GM18870 (cell line): ENCODE data around the gene TIA1.
"Not testable (repeated sequence)": the region's sequence is repeated elsewhere in the genome, so short reads cannot be mapped to it uniquely, and the experiment has no call there.

ENCODE experiments used
- ATAC-seq: cut with Tn5 transposase; IDR thresholded peaks from one replicate; pipeline ENCODE4 v1.9.1; 2021; ENCODE audit warnings: moderate library complexity; ENCODE audit not compliant: unreplicated experiment

Gene TIA1

DNA sequence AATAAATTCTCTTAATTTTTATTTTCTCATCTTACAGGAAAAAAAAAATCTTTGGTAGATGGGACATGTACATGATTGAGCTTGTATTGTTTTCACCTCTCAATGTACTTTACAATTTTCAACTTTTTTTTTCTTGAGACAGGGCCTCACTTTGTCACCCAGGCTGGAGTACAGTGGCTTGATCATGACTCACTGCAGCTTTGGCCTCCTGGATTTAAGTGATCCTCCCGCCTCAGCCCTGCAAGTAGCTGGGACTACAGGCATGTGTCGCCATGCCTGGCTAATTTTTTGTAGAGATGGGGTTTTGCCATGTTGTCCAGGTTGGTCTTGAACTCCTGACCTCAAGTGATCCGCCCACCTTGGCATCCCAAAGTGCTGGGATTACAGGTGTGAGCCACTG, 25.1 kb downstream of the TIA1 start:
- ATAC-seq = not testable (repeated sequence)

DNA sequence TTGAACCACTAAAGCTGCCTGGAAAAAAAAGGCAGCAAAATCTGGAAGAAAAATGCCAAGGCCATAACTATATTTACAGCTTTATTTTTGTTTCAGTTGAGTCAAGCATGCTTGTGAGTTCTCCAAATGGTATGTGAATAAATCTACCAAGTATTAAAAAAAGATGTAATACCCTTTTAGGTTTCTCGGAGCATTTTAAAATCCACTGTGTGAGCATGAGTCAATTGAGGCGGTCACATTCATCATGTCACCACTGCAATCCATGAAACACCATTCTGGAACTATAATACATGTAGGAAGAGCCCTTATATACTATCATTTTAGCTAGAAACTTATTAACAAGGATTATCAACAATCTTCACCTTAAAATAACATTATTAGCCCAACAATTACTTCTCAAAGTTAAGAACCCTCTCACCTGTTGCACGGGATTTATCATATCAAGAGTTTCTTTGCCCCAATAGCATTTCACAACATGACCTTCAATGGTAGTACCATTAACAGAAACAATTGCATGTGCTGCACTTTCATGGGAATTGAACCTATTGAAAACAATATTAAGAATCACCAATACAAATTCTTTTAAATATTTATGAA, 33.4 kb downstream of the TIA1 start:
- no peak for ATAC-seq

DNA sequence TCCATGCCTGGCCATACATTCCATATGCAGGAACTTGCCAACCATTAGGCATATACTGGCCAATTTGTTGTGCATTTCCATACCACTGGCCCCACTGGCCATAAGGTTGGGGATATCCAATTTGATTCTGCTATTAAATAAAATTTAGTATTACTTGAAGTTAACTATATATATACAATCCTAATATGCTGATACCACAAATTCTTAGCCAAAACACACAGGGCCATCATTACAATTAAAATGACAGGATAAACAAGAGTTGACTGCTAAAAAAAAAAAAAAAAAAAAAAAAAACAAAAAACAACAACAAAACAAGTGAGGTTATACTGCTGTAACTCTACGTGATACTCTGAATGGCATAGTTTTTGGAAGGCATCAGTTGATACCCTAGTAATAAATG, 34.1 kb downstream of the TIA1 start:
- no peak for ATAC-seq

DNA sequence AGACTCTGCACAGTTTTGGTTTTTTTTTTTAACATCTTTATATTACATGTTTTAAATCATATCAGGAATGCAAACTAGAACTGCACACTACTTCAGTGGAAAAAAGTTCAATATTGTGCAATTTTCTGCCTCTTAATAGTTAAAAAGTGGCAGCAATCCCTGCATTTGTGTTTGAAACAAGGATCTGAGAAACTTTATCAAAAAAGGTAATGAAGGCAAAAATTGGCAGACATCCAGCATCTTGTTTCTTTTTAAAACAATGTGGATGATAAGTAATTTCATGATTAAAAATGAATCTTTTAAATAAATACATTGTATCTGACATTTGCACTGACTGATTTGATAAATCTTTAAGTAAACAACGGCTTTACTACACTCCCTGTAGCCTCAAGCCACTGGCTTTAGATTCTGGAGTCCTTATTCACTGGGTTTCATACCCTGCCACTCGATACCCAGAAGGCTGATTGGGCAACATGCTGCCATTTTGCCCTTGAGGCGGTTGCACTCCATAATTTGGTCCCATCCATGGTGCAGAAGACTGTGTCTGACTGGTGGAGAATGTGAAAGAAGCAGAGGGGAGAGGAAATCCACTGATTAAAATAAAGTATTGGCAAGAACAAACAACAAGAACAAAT, 36.0 kb downstream of the TIA1 start:
- ATAC-seq = no peak

DNA sequence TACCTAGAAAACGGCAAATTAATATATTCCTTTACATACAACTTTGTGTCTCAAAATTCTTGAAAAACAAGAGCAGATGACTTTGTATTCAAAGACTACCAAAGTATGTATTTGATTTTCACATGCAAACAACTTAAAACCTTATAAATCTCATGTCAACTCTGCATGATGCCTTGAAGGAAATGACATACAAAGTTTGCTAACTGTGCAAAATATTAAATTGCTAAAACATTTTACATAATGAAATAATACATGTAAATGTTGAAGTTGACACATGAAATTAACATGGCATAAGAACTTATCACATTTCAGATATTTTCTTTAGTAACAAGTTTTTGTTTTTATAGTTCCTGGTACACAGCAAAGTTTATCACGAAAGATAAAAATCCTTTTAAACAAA, 36.8 kb downstream of the TIA1 start:
- ATAC-seq = no peak

DNA sequence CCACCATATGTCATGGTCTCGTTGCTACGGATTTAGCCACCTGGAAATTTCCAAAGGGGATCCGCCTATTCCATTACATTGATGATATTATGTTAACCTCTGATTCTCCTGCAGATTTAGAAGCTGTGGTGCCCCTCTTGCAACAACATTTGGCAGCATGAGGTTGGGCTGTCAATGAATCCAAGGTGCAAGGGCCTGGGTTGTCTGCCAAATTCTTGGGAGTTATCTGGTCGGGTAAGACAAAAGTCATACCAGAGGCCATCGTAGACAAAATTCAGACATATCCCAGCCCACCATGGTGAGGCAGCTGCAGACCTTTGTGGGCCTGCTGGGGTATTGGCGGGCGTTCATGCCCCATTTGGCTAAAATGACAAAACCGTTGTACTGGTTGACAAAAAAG, 44.0 kb downstream of the TIA1 start:
- ATAC-seq = no peak

DNA sequence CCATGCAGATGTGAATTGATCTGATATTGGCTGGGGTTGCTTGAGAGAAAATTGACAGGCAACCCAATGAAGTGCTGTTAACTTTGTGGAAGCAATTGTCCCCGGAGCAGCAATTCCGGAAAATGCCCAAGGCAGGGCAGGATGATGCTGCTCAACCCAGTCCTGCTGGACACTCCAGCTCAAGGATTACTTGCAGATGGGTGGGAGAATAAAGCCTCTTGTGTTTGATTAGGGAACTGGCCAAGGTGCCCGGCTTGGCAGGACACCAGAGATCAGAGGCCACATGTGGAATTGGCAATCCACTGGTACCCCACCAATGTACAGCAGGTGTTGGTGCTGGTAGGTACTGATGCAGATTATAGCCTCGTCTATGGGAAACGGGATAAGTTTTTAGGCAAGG, 45.3 kb downstream of the TIA1 start:
- no peak for ATAC-seq

DNA sequence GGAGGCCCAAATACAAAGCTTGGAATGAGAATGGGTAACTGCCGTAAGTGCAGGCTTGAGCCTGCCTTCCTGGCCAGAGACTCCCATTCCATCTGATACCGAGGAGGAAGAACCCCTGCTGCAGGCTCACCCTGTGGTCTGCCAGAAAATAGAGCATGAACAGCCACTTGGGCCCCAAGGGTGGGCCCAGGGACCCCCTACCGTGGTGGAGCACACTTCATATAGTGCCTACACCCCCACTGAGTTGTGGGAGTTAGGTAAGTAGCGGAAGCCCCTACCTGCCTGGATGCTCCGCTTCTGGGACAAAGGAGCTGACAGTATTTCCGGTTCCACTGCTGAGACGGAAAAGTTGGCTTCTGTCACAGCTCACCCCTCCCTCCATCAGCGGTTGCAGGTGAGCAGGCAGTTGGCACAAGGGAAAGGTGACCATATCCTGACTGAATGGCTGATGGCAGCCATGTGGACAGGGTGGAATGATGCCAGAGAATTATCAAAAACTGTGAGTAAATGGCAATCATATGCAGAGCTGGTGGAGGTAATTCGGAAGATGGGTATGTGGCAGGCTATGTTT, 46.1 kb downstream of the TIA1 start:
- no peak for ATAC-seq

DNA sequence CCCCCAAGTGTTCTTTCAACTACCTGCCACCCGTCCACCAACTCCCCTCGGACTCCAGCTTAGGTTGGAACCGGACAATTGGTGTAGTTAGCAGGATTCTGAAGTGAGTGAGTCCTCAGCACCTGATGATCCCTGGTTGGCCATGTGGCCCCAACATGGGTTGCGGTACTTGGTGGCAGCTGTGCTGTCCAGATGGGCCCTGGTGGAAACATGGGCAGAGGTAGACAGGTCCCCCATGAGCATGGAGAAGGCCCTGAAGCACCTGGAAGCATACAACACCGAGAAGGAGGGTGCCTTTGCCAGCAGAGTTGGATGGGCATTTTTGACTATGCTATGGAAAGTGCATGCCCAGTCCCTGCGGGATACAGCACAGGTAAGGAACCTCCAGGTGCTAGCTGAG, 46.6 kb downstream of the TIA1 start:
- no peak for ATAC-seq

DNA sequence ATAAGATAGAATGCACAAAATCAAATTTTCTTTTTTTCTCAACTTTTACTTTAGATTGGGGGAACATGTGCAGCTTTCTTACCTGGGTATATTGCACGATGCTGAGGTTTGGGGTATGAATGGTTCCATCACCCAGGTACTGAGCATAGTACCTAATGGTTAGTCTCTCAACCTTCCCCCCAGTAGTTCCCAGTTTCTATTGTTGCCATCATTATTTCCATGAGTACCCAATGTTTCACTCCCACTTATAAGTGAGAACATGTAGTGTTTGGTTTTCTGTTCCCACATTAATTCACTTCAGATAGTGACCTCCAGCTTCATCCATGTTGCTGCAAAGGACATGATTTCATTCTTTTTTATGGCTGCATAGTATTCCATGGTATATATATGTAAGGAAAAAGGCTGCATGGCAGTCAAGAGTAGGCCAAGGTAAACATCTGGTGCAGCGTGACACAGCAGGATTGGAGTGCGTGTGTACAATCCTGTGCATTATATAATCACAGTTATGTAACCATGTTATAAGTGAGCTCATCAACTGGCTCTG, 47.1 kb downstream of the TIA1 start:
- no peak for ATAC-seq

DNA sequence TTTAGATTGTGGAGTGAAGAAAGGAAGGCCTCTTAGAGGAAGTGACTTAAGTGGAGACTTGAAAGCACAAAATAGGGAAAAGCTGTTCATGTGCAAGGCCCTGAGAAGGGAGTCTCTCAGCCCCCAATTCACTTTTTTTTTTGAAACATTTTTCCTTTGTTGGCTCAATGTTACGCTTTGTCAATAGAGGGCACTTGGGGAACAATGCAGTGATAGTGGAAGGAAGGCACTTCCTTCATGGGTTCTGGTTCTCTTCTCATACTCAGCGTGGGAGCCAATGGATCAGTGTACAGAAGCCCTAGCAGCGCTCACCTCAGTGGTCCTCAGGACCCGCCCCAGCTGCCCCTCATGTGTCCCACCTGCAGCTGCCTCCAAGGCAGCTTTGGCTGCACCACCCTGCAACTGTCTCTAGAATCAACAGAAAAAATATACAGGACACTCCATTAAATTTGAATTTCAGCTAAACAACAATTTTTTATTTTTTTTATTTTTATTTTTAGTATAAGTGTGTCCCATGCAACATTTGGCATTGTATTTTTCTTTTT, 49.0 kb downstream of the TIA1 start:
- no peak for ATAC-seq

DNA sequence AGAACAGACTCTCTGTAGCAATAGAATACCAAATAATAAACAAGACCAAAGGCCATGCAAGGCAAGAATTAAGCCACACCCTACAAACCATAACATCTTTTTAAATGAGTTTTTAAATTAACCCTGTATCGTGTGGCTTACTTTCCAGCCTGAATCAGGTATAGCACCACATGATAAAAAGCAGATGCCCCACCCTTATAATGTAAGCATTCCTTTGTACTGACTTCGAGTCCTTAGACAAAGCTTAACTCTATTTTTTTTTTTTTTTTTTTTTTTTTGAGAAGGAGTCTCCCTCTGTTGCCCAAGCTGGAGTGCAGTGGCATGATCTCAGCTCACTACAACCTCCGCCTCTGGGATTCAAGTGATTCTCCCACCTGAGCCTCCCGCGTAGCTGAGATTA, 55.9 kb downstream of the TIA1 start:
- ATAC-seq = no peak

DNA sequence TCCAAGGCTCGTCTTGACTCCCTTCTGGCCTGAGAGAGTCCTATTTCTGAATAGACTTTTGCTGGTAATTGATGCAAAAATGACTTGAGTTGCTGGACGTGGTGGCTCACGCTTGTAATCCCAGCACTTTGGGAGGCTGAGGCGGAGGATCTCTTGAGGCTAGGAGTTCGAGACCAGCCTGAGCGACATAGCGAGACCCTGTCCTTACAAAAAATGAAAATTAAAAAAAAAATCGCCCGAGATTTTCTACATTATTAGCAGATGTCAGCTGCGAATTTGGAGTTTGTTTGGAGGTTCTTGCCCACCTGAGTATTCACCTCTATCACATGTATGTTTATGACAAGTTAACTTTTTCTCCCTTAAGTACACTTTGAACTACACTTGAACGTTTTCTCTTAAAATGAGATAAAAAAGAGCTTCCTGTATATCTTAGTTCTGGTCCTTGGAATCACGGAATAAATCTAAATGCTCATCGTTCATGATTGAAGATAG, 57.1 kb downstream of the TIA1 start:
- ATAC-seq = no peak

DNA sequence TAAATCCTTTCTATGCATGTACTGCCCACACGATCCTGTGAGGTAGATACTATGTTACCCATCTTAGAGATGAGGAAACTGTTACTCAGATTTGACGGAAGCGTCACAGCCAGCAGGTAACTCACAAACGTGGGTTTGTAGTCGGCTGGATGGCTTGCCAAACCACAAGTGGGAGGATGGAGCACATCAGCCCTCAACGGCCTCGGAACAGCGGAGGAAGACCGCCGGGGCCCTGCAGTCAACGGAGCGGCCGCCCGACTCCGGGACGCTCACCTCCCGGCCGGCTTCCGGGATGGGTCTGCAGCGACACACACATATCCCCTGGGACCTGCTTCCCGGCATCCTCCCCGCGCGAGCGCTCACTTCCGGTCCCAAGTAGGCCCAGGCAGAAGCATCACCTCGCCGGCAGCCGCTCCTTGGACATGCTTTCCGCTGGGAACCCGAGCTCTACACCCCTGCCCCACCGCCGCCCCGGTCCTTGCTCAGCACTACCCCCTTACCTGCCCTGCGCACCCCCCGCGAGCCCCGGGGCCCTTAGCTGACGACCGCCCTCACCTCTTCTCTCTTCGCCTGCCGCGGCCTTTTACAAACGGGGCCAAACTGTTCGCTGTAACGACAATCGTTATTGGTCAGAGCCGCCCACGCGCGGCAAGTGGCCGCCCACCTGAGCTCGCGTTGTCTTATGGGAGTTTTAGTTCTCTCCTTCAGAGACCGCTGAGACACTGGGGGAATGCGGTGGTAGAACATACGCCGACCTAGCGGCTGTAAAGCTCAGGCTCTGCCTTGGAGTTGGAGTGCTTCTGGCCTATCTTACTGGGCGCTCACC, 57.8 kb downstream of the TIA1 start, which contains the start of gene C2orf42:
TSS of gene C2orf42 (minus strand) at position 602 of the 826 bp plus-strand sequence. CDS start 9,034 bp downstream, outside the sequence.
- peak; percentile 83 for ATAC-seq

DNA sequence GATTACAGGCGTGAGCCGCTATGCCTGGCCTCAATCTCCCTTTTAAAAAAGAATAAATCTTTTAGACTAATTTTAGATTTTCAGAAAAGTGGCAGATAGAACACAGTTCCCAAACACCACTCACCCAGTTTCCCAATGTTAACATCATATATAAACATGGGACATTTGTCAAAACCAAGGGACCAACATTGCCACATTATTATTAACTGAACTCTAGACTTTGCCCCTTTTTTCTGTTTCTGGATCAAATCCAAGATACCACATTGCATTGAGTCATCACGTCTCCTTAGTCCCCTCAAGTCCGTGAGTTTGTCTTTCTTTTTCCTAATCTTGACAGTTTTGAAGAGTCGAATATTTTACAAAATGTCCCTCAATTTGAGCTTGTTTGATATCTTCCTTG, 60.0 kb downstream of the TIA1 start:
- ATAC-seq = no peak

DNA sequence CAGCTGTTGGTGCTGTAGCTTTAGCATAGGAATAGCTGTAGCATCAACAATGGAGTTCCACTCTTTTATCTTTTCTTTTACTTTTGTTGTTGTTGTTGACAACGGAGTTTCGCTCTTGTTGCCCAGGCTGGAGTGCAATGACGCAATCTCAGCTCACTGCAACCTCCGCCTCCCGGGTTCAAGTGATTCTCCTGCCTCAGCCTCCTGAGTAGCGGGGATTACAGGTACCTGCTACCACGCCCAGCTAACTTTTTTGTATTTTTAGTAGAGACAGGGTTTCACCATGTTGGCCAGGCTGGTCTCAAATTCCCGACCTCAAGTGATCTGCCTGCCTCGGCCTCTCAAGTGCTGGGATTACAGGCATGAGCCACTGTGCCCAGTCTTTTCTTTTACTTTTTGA, 61.3 kb downstream of the TIA1 start:
- ATAC-seq = not testable (repeated sequence)

DNA sequence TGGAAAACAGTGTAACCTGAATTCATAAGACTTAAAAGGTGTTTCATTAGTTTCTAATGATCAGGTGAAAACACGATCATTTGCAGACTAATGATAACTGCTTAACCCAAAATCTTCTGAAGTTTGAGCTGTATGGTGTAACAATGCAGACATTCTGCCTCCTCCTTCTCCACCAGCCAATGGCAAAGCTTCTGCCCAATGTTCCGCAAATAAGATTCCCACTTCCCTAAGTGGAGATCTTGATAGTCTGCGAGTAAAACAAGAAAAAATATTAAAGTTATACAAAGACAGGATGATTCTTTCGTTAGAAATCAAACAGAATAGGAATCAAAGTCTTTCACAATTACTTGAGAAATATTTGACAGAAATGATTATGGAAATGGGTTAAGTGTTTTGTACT, 65.7 kb downstream of the TIA1 start:
- ATAC-seq = no peak

DNA sequence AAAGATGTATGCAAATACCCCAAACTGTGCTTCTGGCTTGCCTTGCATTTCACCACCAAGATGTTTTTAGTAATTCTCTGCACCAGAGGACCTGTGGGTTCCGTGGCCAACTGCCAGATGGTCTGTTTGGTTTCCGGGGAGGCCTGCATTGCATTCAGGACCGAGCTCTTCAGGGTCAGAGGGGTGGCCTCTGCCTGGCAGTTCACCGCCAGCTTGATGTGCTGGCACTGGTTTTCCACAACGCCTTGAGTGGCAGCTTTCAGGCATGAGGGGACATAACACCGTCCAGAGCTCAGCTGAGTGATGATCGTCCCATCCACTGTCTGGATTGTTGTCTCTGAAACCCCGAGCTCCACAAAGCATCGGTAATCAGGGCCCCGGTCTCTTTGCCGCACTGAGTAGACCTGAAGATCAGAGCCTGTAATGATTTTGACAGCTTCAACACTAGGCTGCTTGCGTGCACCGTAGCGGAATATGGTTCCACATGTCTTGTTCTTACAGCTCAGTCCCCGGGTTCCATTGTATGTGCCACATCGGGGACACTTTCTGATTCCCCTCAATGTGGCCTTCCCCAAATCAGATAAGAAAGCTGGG, 67.0 kb downstream of the TIA1 start:
- no peak for ATAC-seq

DNA sequence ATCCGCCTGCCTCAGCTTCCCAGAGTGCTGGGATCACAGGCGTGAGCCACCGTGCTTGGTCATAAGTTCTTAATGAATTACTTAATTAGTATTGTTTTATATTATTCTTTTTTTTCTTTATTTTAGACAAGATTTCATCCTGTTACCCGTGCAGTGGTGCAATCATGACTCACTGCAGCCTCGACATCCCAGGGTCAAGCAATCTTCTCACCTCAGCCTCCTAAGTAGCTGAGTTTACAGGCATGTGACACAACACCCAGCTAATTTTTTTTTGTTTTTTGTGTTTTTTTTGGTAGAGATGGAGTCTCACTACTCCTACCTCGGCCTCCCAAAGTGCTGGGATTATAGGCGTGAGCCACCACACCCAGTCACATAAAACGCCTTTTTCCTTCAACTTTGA, 74.9 kb downstream of the TIA1 start:
- no peak for ATAC-seq

DNA sequence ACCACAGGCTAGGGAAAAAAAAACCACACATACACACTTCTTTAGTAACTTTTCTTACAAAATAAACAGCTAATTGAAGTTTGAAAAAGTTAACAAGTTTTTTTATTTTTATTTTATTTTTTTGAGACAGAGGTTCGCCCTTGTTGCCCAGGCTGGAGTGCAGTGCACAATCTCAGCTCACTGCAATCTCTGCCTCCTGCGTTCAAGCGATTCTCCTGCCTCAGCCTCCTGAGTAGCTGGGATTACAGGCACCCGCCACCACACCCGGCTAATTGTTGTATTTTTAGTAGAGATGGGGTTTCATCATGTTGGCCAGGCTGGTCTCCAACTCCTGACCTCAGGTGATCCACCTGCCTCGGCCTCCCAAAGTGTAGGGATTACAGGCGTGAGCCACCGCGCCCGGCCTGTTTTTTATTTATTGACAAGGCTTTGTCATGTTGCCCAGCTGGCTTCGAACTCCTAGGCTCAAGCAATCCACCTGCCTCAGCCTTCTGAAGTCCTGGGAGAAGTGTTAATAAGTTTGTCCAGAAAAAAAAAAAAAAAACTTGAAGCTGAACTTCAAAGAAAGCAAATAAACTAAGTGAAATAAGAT, 78.7 kb downstream of the TIA1 start:
- not testable (repeated sequence) for ATAC-seq
